Brain pericyte (primary cell): ENCODE data around the gene GJD3.

ENCODE experiments used
- DNase-seq: peaks from one replicate; pipeline ENCODE4 v3.0.0-alpha.2; 2012; ENCODE audit warnings: low read depth, low spot score

Gene GJD3

DNA sequence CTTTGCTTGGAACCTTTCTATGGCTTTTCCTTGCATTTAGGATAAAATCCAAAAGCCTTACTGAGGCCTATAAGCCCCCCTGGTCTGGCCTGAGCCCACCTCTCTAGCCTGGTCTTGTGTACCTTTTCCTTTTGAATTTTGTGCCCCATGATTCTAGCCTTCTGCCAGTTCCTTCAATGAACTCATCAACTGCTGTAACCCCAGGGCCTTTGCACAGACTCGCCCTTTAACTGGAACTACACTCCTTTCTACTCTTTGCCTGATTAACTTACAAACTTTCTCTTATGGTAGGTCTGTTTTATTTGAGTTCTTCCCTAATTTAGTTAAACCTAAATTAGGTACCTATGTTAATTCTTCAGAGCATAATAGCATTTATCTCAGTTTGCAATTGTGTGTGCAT is 24.2 kb downstream of the GJD3 start:
- no peak for DNase-seq

DNA sequence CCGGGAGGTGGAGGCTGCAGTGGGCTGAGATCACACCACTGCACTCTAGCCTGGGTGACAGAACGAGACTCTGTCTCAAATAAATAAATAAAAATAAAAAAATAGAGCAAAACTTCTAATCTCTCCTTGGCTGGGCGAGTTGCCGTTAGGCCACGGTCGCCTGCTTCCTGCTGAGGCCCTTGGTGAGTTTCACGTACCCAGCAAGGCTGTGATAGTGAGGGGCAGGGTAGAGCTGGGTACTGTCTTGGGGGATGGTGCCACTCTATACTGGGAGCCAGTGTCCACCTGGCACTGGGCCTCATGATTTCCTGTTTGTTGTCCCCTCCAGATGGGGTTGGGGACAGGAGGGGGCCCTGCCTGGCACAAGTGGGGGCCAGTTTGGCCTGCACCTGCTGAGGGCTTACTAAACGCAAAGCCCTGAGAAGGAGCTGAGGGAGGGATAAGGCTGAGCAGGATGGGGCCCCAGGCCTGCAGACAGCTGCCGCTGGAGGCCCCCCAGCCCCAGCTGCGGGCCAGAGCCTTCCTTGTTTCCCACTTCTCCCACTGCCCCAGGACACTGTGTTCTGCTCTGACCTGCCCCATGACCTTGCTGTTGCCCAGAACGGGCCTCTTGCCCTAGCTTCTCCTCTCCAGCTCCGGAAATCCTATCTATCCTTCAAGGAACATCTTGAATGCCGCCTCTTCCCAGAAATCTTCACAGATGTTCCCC is 25.4 kb downstream of the GJD3 start:
- DNase-seq: no peak

DNA sequence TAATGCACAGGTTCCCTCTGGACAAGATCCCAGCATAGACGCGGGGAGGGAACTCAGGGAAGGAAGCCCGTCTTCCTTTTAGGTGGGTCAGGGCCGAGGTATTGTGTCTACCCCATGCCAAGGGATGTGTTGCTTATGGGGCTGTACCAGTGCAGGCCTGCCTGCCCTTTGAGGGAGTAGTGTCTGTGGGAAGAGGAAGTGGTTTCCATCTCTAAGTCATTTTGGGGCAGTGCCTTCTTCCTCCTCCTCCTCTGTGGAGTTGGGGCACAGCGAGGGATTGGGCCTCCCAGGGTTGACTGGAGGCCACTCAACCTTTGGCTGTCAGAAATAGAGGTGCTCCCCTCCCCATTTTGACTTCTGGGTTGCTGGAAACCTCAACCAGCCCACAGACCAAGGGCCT is 26.5 kb downstream of the GJD3 start:
- DNase-seq: no peak

DNA sequence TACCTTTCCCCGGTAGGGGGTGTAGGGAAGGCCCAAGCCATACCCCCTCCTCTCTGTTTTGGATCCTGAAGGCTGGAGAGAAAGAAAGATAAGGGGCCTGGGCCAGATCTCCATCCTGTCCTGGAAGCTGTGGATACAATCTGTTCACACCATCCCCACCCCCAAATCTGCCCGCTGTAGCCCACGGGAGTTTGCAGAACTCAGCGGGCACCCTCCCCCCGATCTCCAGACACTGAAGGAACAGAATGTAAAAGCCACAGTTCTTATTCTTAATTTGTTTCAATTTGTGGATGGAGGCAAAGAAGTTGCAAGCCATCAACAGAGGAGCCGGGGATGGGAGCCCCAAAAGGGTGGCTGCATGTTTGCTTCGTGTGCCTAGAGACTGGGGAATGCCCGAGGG is 27.2 kb downstream of the GJD3 start:
- DNase-seq: no peak

DNA sequence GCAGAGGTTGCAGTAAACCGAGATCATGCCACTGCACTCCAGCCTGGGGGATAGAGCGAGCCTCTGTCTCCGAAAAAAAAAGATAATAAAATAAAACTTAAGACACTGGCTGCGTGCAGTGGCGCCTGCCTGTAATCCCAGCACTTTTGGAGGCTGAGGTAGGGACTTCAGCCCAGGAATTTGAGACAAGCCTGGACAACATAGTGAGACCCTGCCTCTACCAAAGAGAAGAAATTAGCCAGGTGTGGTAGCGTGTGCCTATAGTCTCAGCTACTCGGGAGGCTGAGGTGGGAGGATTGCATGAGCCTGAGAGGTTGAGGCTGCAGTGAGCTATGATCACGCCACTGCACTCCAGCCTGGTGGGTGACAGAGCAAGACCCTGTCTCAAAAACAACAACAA is 28.9 kb downstream of the GJD3 start:
- DNase-seq: no peak

DNA sequence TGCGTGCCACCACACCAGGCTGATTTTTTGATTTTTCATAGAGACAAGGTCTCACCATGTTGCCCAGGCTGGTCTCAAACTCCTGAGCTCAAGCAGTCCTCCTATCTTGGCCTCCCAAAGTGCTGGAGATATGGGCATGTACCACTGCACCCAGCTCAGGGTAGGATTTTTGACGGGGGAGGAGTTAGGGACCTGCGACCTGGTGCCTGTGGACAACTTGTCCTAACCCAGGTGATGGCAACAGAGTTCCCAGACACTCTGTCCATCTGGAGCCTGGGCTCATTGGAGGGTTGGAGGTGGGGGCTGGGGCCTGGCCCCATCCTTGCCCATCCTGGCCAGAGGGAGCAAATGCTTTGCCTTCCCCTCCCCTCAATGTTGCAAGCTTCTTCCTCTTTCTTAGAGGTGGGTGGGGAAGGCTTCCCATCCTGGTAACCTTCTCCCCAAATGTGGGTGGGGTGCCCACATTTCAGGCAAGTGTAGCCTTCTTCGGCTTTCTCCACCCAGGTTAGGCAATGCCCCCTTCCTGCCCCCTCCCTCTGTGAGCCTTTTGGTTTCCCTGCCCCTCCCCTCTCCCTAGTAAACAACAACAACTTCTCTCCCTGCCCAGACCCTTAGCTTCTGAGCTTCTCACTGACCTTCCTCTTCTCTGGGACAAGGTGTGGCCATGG is 30.6 kb downstream of the GJD3 start:
- no peak for DNase-seq

DNA sequence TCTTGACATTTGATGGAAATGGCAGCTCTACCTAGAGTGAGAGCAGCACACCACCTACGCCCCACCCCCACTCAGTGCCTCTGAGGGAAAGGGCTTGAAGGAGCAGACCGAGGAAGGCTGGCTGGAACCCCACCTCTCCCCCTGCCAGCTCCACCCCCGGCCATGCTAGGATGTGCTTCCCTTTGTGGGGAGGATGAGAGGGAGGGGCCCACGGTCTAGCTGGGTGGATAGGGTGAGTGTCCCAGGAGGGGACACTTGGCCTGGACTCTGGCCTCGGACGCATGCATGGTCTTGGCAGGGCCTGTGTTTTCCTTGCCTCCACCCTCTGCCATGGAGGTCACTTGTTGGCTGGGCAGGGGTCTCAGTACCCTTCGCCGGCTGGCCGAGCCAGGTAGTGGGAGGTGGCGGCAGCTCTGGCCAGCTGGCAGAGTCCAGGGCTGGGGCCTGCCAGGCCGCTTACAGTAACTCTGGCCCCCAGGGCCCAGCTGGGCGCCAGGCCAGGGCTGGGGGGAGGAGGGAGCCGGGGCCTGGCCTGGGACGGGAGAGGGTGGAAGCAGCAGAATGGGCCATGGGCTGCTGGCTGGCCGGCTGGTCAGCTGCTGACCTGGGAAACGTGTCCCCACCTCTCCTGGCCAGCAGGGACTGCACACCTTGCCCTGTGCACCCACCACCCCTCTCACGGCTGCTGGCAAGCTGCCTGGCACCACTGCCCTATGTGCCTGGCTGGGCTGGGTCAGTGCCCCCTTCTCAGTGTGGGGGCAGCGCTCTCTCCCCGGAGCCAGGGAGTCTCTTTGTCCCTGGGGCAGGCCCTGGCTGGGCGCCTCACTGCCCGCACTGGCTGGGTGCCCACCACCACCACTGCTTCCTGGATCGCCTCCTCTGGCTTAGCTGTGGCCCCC is 32.5 kb downstream of the GJD3 start:
- DNase-seq: no peak

DNA sequence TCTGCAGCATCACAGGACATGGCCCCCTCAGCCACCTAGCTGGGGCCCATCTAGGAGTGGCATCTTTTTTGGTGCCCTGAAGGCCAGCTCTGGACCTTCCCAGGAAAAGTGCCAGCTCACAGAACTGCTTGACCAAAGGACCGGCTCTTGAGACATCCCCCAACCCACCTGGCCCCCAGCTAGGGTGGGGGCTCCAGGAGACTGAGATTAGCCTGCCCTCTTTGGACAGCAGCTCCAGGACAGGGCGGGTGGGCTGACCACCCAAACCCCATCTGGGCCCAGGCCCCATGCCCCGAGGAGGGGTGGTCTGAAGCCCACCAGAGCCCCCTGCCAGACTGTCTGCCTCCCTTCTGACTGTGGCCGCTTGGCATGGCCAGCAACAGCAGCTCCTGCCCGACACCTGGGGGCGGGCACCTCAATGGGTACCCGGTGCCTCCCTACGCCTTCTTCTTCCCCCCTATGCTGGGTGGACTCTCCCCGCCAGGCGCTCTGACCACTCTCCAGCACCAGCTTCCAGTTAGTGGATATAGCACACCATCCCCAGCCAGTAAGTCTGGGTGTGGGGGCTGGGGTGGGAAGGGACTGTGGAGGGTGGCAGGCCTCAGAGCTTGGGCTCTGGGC is 33.6 kb downstream of the GJD3 start:
- DNase-seq: no peak

DNA sequence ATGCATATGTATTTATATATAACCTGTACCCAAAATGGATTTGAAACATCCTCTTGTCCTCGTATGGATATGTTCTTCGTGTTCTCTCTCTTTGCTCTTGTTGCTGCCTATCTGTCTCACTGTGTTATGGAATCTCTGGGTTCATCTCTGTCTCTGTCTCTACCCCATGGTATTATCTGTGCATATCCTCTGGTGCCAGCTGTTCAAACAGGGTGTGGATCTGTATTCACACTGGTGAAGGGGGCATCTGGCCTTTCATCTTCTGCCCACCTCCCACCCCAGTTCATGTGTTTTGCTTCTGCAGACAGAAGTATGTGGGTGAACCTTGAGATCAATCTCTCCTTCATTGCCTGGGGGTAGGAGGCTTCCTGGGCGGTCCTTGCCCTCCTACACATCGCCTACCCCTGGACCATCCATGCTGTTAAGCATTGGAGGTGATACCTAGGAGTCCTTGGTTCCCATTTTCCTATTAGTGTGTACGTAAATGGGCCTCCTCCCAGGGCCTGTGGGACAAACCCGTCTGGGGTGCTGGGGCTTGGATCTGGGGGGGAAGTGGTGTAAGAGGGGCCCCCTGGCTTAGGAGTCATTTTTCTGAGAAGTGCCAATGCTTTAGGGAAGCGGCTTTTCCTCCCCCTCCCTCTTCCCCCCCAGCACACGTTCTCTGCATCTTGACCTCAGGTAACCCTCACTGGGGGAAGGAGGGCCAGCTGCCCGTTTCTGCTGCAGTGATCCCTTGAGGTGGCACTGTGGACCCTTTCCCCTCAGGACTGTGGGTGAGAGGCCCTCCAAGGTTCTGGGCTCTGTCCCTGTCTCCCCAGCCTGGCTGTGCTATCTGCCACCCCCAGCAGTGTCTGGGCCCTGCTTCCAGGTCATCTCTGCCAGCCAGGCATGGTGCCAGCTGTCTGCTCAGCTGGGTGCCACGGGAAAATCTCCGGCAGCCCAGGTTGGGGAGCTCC is 34.4 kb downstream of the GJD3 start:
- no peak for DNase-seq

DNA sequence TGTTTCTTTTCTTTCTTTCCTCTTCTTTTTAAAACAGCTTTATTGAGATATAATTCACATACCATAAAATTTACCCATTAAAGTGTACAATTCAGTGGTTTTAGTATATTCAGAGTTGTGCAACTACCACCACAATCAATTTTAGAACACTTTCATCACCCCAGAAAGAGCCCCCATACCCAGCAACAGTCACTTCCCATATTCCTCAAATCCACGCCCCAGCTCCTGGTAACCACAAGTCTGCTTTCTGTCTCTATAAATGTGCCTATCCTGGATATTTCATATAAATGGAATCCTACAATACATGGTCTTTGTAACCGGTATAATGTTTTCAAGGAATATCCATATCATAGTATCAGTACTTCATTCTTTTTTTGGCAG is 36.2 kb downstream of the GJD3 start:
- DNase-seq: no peak

DNA sequence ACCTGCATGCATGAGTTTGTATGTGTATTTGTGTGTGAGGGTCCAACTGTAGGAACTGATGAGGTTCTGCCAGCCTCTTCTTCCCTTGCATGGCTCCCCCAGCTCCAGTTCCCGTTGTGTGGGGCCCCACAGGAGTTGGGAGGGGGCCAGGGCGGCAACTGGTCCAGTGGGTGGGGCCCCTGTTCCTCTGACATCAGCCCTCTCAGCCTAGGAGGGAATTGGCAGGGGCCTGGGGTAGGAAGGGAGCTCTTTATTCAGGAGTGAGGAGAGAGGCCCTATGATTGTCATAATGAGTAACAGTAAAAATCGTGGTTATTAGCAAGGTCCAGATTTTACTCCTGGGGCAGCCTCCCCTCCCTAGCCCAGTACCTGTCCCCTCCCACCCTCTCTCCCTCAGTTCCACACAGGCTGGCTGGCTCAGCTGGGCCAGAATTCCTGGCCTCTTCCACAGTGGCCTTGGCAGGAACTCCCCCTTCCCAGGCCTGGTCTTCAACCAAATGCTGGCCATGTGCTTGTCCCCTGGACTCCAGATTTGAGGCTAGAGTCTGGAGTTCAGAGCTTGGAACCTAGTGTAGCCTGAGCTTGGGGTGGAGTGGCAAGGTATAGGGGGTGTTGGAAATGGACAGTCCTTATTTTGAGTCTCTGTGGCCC is 36.7 kb downstream of the GJD3 start:
- no peak for DNase-seq

DNA sequence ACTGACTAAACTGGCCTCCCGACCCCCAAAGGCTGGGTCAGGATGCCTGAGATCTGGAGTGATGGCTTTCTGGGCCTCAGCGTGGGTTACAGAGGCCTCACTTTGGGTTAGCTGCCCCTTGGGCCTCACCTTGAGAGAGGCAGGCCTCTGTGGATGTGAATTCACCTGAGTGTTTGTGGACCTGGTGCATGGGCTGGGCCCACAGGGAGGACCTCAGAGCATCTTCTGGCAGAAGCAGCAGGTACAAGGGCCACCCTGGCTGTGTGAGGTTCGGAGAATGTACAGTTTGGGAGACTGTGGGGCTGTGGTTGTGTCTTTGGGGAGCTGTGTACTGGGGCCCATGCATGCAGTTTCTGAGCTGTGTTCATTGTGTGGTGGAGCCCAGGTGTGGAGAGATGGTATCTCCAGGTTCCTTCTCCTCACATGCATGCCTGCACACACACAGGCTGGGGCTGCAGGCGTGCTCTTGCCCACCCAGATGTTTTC is 37.2 kb downstream of the GJD3 start:
- no peak for DNase-seq

DNA sequence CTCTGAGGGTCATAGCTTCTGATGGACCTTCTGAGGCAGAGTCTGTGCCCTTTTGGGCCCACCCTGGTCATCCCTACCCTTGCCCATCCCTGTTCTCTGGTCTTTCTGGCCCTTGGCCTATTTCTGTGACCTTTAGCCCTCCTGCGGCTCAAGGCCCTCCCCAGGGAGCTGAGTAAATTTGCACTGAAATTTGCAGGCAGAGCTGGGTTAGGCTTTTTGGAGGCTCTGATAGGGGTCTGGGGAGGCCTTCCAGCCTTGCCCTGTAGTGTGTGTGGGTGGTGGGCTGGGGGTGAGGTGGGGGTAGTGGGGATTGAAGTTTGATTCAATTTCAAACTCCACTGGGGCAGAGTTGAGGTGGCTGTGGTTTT is 37.7 kb downstream of the GJD3 start:
- no peak for DNase-seq

DNA sequence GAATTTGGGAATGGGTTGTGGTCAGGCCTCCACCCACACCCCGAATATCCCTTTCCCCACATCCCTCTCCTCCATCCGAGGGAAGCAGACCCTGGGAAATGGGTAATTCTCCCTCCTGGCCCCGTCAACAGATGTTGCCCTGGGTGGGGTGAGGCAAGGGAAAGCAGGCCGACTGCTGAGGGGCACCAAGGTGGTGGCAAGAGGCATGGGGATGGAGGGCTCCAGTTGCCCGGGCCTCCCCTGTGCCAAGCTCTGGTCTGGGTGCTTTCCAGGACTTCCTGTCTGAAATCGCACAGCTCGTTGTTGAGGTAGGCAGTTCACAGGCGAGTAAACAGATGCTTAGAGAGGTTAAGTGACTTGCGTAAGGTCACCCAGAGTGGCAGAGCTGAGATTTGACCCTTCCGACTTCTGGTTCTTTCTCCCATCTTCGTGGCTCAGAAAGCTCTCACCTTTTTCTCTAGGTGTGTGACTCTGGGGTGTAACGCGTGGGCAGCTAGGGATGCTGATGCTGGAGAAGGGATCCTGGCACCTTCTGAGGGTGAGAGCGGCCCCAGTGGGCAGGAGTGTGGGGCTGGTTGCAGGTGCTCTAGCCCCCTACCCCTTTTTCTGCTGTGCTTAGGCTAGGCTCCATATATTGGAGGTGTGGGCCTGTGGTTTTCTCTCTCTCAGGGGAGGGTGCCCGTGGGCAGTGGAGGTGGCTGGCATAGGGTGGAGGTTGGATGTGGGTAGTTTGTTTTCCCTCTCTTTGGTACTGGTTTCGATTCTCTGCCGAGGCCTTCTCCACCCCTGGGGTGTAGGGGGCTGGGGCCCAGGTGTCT is 38.3 kb downstream of the GJD3 start:
- no peak for DNase-seq

DNA sequence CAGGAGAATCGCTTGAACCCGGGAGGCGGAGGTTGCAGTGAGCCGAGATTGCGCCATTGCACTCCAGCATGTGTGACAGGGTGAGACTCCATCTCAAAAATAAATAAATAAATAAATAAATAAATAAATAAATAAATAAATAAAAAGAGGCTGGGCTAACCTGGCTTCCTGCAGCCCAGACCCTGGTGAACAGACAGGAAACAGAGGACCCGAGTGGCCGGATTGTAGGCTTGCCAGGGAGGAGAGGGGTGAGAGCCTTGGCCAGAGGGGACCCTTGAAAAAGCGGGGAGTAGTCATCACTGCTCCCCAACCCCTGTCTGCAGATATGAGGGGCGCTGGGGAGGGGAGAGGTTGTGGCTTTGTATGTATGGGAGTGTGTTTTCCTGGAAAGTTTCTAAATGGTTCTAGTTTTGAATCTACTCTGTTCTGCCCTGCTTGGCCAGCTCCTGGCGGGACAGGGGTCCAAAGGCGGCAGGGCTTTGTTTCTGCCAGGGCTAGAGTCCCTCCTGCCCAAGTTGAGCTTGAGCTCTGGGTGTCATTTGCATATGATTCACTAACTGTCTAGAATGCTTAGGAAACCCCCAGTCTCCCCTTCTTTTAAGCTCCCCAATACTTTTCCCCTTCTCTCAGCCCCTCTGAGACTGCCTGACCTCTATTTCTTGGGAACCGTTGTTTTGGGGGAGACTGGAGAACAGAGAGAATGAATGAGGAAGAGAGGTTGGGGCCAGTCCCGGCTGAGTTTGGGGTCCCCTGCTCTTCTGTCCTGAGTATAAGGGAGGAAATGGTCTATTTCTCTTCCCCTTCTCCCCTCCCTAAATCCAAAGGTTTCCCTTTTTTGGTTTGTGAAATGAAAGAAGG is 39.2 kb downstream of the GJD3 start:
- no peak for DNase-seq

DNA sequence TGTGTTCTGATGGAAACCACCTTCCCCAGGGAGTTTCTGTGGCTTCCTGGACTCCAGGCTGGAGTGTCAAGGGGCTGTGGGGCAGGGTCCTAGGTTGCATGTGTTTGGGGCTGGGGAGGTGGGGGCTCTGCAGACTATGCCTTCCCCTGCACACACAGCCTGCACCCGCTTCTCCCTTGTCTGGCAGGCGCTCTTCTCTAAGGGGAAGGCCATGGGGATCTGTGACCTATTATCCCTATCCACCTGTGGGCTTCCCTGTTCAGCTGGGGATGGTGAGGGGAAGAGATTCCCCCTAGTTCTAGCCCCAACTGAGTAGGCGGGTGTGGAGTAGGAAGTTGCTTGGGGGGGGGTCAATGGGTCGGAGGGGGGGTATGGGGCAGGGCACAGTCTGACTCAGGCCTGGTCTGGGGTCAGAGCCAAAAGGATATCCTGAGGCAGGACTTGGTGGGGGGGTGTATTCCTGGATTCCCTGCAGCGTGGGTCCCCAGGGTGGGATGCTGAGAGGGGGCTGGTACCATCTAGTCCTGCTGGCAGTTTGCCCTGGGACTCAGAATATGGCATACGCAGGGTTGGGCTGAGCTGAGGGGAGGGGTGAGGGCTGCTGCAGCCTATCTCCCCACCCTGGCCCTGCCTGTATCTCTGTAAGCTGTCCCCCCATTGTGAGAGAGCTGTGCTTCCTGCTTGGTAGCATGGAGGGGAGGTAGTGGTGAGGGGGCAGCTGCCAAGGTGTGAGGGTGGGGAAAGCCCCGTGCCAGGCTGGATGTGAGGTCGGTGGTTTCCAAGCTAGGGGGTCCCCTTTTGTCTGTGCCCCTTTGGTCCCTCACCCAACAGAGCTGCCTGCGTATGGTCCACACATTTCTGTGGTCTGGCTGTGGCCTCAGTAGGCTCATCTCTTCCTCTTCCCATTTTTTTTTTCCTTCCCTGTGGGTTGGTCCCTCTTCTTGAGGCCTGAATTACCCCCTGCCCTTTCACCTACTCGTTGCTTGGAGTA is 40.9 kb downstream of the GJD3 start:
- no peak for DNase-seq
